Neuronal stem cell (in vitro differentiated cells): ENCODE results near the gene ANGPTL2.

ENCODE experiments used
- DNase-seq: peaks from one replicate; pipeline ENCODE4 v3.0.0-alpha.2; 2013; ENCODE audit warnings: low spot score
- H2AFZ ChIP-seq: one replicate; pipeline ENCODE4 v1.6.1; 2013; ENCODE audit warnings: mild to moderate bottlenecking, low read length, inconsistent platforms
- H2AK5ac ChIP-seq: 2 replicates; pipeline ENCODE4 v1.6.1; 2013; ENCODE audit warnings: low read depth, mild to moderate bottlenecking, inconsistent platforms, low read length, moderate library complexity, mixed read lengths
- H2BK120ac ChIP-seq: 2 replicates; pipeline ENCODE4 v1.6.1; 2013; ENCODE audit warnings: low read depth, mild to moderate bottlenecking, inconsistent platforms, low read length, moderate library complexity, mixed read lengths
- H2BK12ac ChIP-seq: one replicate; pipeline ENCODE4 v1.6.1; 2013; ENCODE audit warnings: low read length, inconsistent platforms
- H2BK15ac ChIP-seq: 2 replicates; pipeline ENCODE4 v1.6.1; 2013; ENCODE audit warnings: mild to moderate bottlenecking, low read length, inconsistent platforms, mixed read lengths
- H2BK5ac ChIP-seq: one replicate; pipeline ENCODE4 v1.6.1; 2013; ENCODE audit warnings: inconsistent platforms, mild to moderate bottlenecking, low read length, moderate library complexity
- H3K14ac ChIP-seq: one replicate; pipeline ENCODE4 v1.6.1; 2013; ENCODE audit warnings: low read length, inconsistent platforms
- H3K18ac ChIP-seq: 2 replicates; pipeline ENCODE4 v1.6.1; 2013; ENCODE audit warnings: low read length, inconsistent platforms
- H3K23ac ChIP-seq: 2 replicates; pipeline ENCODE4 v1.6.1; 2013; ENCODE audit warnings: low read depth, mild to moderate bottlenecking, mixed read lengths, low read length, inconsistent platforms; ENCODE audit not compliant: poor library complexity
- H3K27ac ChIP-seq: replicated peaks from 3 replicates; pipeline ENCODE4 v1.5.1; 2013; ENCODE audit warnings: low read length, inconsistent platforms
- H3K27me3 ChIP-seq, 3 experiments: 2 replicates each; pipeline ENCODE4 v1.6.1; 2013; ENCODE audit warnings: low read length in 3 of 3, mild to moderate bottlenecking in 2 of 3, inconsistent platforms in 1 of 3, low read depth in 1 of 3, mixed read lengths in 1 of 3, moderate library complexity in 1 of 3; ENCODE audit not compliant: control insufficient read depth in 3 of 3, insufficient read depth in 3 of 3
- H3K36me3 ChIP-seq, 2 donors: replicated peaks in 1 of 2; 2 replicates each; pipeline ENCODE4 v1.6.1; 2013; ENCODE audit warnings: low read length in 2 of 2; ENCODE audit not compliant: control insufficient read depth in 2 of 2, insufficient read depth in 2 of 2
- H3K4ac ChIP-seq: 2 replicates; pipeline ENCODE4 v1.6.1; 2013; ENCODE audit warnings: inconsistent platforms, mild to moderate bottlenecking, low read length, moderate library complexity
- H3K4me1 ChIP-seq, 2 donors: 1 replicate in 1 of 2; 2 replicates in 1 of 2; pipeline ENCODE4 v1.6.1; 2013; ENCODE audit warnings: low read length in 2 of 2, low read depth in 1 of 2; ENCODE audit not compliant: control insufficient read depth in 2 of 2, insufficient read depth in 1 of 2
- H3K4me2 ChIP-seq: one replicate; pipeline ENCODE4 v1.6.1; 2013; ENCODE audit warnings: mild to moderate bottlenecking, low read length, inconsistent platforms; ENCODE audit not compliant: insufficient read depth, poor library complexity, severe bottlenecking
- H3K4me3 ChIP-seq, 2 donors: 2 replicates each; pipeline ENCODE4 v1.5.1; 2013; ENCODE audit warnings: low read length in 2 of 2, mild to moderate bottlenecking in 2 of 2, inconsistent platforms in 1 of 2, moderate library complexity in 1 of 2
- H3K79me1 ChIP-seq: one replicate; pipeline ENCODE4 v1.6.1; 2013; ENCODE audit warnings: low read depth, mild to moderate bottlenecking, inconsistent platforms, low read length, moderate library complexity
- H3K9ac ChIP-seq: one replicate; pipeline ENCODE4 v1.6.1; 2013; ENCODE audit warnings: mild to moderate bottlenecking, low read depth, low read length, inconsistent platforms; ENCODE audit not compliant: poor library complexity
- H3K9me3 ChIP-seq, 2 donors: replicated peaks in 1 of 2; 2 replicates each; pipeline versions ENCODE3 to v1.6.1; 2013; ENCODE audit warnings: low read length in 2 of 2, mild to moderate bottlenecking in 2 of 2, inconsistent platforms in 1 of 2, low read depth in 1 of 2, mixed read lengths in 1 of 2, moderate library complexity in 1 of 2; ENCODE audit not compliant: control insufficient read depth in 2 of 2, insufficient read depth in 1 of 2
- H4K8ac ChIP-seq: one replicate; pipeline ENCODE4 v1.6.1; 2013; ENCODE audit warnings: low read depth, mild to moderate bottlenecking, inconsistent platforms, low read length, moderate library complexity
- H4K91ac ChIP-seq: one replicate; pipeline ENCODE4 v1.6.1; 2013; ENCODE audit warnings: low read length, low read depth, mild to moderate bottlenecking, inconsistent platforms; ENCODE audit not compliant: poor library complexity
- WGBS, 2 donors: extraction: QIAGEN DNeasy Blood & Tissue Kit; methylation state at CpG; one replicate each; pipeline ENCODE4 v1.1.7; 2013; ENCODE audit warnings: missing lambda C conversion rate in 2 of 2, mixed read lengths in 1 of 2; ENCODE audit not compliant: insufficient read length in 2 of 2, insufficient replicate concordance in 1 of 2; ENCODE audit errors: extremely low coverage in 2 of 2; 5-methylcytosine and 5-hydroxymethylcytosine counted together

Gene ANGPTL2

GRCh38 chr9:127095411-127095810 lies 27.0 kb downstream of the ANGPTL2 start:
- Histone ChIP-seq H3K4me2 (no peak overlapping the region), H3K18ac (no peak overlapping the region), H2BK5ac (no peak overlapping the region), H3K27ac (no peak overlapping the region), H3K23ac (no peak overlapping the region), H4K8ac (no peak overlapping the region), H2BK12ac (no peak overlapping the region), H2BK120ac (no peak overlapping the region), H2BK15ac (no peak overlapping the region), H3K9me3 (no peaks in the 10 kb centered on the region), H3K4me3 (no peak overlapping the region), H2AFZ (no peak overlapping the region), H3K36me3 (peaks cover 7 to 20% of the 10 kb centered on the region in 2 donors), H3K4me1 (no peaks in the 10 kb centered on the region), H3K27me3 (no peaks in the 10 kb centered on the region), H2AK5ac (no peak overlapping the region), H3K79me1 (no peaks in the 10 kb centered on the region), H3K4ac (no peak overlapping the region), H4K91ac (no peak overlapping the region), H3K14ac (no peak overlapping the region), H3K9ac (no peak overlapping the region)
- WGBS, 2 donors, result no CpG with 5 or more reads among the region's 5 CpGs
- no peak for DNase-seq

GRCh38 chr9:127093319-127094020 lies 29.0 kb downstream of the ANGPTL2 start:
- no peak overlapping the region for H2BK5ac ChIP-seq
- no peak overlapping the region for H3K4me3 ChIP-seq
- no peaks in the 10 kb centered on the region for H3K4me1 ChIP-seq
- H2BK15ac ChIP-seq, result no peak overlapping the region
- H3K9ac ChIP-seq, result peak overlapping the region; percentile 9
- no peaks in the 10 kb centered on the region for H3K79me1 ChIP-seq
- H3K4me2 ChIP-seq, result no peak overlapping the region
- H2AFZ ChIP-seq, result no peak overlapping the region
- no peak overlapping the region for H2BK12ac ChIP-seq
- H4K91ac ChIP-seq, result no peak overlapping the region
- no peak overlapping the region for H2AK5ac ChIP-seq
- H3K36me3 ChIP-seq, result peaks cover 9 to 20% of the 10 kb centered on the region in 2 donors
- no CpG with 5 or more reads among the region's 17 CpGs for WGBS, 2 donors
- no peak overlapping the region for H3K14ac ChIP-seq
- no peaks in the 10 kb centered on the region for H3K27me3 ChIP-seq
- H4K8ac ChIP-seq, result no peak overlapping the region
- no peak overlapping the region for H3K18ac ChIP-seq
- DNase-seq, result no peak
- H3K23ac ChIP-seq, result no peak overlapping the region
- H3K9me3 ChIP-seq, result no peaks in the 10 kb centered on the region
- no peak overlapping the region for H3K4ac ChIP-seq
- no peak overlapping the region for H2BK120ac ChIP-seq
- H3K27ac ChIP-seq, result no peak overlapping the region

- Histone ChIP-seq H3K9me3 (no peaks in the 10 kb centered on the region), H3K23ac (no peak overlapping the region), H2BK15ac (no peak overlapping the region), H3K79me1 (no peaks in the 10 kb centered on the region), H3K18ac (no peak overlapping the region), H4K91ac (no peak overlapping the region), H3K27me3 (no peaks in the 10 kb centered on the region), H2BK120ac (no peak overlapping the region), H2BK12ac (no peak overlapping the region), H3K9ac (no peak overlapping the region), H3K36me3 (peaks cover 9 to 25% of the 10 kb centered on the region in 2 donors), H3K27ac (no peak overlapping the region), H3K4me3 (no peak overlapping the region), H2AFZ (no peak overlapping the region), H3K4me2 (no peak overlapping the region), H2AK5ac (no peak overlapping the region), H4K8ac (no peak overlapping the region), H2BK5ac (no peak overlapping the region), H3K4ac (no peak overlapping the region), H3K4me1 (no peaks in the 10 kb centered on the region), H3K14ac (no peak overlapping the region)
- WGBS, 2 donors, result no CpG with 5 or more reads among the region's 11 CpGs
- DNase-seq, result no peak
Measured at GRCh38 chr9:127092041-127092608, 30.3 kb downstream of the ANGPTL2 start.

GRCh38 chr9:127091526-127091925 lies 30.9 kb downstream of the ANGPTL2 start:
- H2BK15ac ChIP-seq, result no peak overlapping the region
- WGBS, 2 donors, result no CpG with 5 or more reads among the region's 13 CpGs
- no peak overlapping the region for H3K4me2 ChIP-seq
- no peak overlapping the region for H2BK120ac ChIP-seq
- H2BK12ac ChIP-seq, result no peak overlapping the region
- no peak overlapping the region for H2AFZ ChIP-seq
- no peak overlapping the region for H3K4ac ChIP-seq
- H3K4me1 ChIP-seq, result no peaks in the 10 kb centered on the region
- no peak overlapping the region for H2BK5ac ChIP-seq
- H3K36me3 ChIP-seq, result peaks cover 12 to 28% of the 10 kb centered on the region in 2 donors
- no peaks in the 10 kb centered on the region for H3K9me3 ChIP-seq
- no peak overlapping the region for H4K91ac ChIP-seq
- no peaks in the 10 kb centered on the region for H3K79me1 ChIP-seq
- H3K9ac ChIP-seq, result no peak overlapping the region
- H2AK5ac ChIP-seq, result no peak overlapping the region
- H3K4me3 ChIP-seq, result no peak overlapping the region
- DNase-seq, result no peak
- H3K14ac ChIP-seq, result no peak overlapping the region
- H3K23ac ChIP-seq, result no peak overlapping the region
- no peak overlapping the region for H3K18ac ChIP-seq
- no peak overlapping the region for H3K27ac ChIP-seq
- H4K8ac ChIP-seq, result no peak overlapping the region
- no peaks in the 10 kb centered on the region for H3K27me3 ChIP-seq
